ENCODE measurements around the gene USP7.
"Not testable (repeated sequence)": the region's sequence is repeated elsewhere in the genome, so short reads cannot be mapped to it uniquely, and the experiment has no call there.

Gene USP7

GRCh38 chr16:8972843-8973586 is 9.3 kb upstream of the USP7 start:
- DNase-seq: no peak

DNA sequence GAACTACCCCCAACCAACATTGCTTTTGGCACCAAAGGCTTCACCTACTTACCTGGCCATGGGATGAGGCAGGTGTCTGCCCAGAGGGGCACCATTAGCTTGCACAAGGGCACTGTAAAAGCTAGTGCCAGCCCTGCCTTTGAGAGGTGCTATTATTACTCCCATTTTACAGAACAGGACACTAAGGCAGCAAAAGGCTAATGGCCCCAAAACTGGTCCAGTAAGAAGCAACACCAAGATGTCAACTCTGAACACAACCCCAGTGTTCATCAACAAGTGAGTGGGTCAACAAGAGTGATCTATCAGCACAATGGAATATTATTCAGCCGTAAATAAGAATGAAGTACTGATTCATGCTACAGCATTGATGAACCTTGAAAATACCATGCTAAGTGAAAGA is 7.7 kb upstream of the USP7 start:
- no peak for DNase-seq

GRCh38 chr16:8969202-8969897 is 5.6 kb upstream of the USP7 start:
- not testable (repeated sequence) for DNase-seq

- DNase-seq: not testable (repeated sequence)
These were observed 4.3 kb upstream of the USP7 start for GRCh38 chr16:8968054-8968453.

GRCh38 chr16:8967132-8967821 is 3.6 kb upstream of the USP7 start:
- DNase-seq: no peak

GRCh38 chr16:8966817-8967131 is 3.1 kb upstream of the USP7 start:
- peak; percentile 18 for DNase-seq

- DNase-seq: no peak
These were observed 756 bp upstream of the USP7 start for GRCh38 chr16:8964462-8964861.

- DNase-seq: no peak
These were observed 491 bp downstream of the USP7 start for GRCh38 chr16:8963010-8963820.

DNA sequence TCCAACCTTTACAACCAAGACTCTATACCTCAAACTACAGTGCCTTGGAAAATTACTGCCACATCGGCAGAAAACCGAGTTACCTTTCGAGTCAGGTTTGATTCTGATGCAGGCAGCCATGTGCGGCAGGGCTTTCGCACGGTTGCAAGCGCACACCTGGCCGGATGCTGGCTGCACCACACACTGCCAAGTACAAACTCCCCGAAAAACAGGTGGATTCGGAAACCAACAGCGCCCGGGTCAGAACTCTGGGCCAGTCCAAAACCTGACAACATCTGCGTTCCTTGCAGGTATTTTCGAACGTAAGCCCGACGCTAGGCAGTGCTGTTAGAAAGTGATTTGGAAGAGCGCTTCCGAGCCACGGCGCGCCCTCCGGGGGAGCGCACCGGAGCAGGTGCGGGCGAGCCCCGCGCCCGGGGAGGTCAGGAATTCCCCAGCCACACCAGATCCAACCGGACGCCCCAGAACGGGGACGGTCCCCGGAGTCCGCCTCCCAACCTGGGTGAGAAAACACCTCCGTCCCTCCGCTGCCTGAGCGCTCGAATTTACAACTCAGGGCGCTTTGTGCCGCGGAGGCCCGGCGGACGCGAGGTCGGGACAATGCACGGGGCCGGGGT is 1.2 kb downstream of the USP7 start:
- no peak for DNase-seq

DNA sequence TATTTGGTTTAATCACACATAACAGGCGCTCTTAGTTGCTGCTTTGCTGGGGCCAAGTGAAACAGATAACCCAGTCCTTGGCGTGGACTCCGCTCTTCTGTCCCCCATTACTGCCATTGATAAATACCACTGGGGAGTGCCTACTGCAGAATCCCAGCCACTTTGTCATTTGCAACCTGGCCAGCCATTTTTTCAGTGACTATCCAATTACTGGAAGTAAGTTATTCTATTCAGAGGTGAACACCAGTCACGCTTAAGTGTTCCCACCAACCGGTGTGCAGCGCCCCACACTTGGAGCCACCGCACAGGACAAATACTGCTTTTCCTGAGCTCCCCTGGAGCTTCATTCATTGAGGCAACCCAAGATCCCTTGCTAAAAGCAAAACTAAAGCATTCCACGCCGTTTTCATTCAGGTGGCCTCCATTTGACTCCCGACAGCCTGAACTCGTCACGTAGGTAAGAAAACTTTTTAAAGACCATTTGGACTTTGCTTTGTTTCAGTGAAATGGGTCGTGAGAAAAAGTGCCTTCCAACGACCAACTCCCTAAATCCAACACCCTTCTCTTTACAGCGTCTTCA is 1.8 kb downstream of the USP7 start:
- no peak for DNase-seq

- no peak for DNase-seq
These were observed 3.0 kb downstream of the USP7 start for GRCh38 chr16:8960788-8961109.

DNA sequence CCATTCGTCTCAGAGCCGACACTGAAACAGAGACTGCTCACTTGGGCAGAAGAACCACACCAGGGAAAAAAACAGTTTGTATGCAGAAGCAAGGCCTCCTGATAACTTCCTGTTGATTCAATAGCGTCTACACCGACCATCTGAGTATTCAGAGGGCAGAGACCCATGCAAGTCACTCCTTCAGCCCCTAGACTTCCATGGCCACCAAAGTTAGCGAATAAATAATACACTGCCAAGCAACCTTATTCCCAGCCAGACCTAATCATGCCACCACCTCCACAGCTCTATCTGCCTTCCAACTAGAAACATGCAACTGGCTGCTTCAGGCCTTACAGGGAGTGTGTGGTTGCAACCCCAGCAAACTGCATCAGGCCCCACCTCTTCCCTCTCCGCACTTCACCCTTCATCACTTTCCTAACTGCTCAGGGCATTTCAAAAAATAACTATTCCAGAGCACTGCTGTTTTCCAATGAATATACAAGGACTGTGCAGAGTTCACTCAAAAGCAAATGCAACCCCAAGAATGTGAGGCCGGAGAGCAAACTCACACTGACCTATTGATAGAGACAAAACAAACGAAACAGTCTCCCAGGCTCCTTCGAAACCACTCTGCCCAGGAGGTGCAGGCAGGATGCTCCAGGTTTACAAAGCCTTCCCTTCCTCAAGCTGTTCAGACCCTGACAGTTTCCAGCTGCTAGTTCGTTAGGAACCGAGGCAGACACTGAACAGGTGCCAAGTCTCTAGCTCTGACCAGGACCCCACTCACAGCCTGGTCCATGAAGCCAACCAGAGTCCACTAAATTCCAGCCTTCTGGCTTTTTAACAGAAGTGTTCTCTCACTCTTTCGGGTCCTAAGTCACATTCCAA is 3.6 kb downstream of the USP7 start:
- no peak for DNase-seq

GRCh38 chr16:8958344-8959167 is 5.2 kb downstream of the USP7 start:
- DNase-seq: no peak

GRCh38 chr16:8957509-8958157 is 6.1 kb downstream of the USP7 start:
- DNase-seq: no peak

DNA sequence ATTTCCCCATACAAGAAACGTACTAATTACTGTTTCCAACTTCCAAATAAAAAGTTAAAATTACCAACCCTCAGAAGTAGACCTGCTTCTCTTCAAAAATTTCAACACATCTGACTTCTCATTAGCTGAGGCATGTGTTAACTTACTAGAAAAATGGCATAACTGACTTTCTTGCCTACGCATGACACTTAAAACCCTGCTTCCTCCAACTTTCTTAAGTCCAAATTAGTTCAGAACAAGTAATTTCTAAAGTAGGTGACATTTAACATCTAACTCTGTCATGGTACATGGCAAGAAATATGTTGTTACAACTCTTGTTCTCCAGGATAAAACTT is 6.7 kb downstream of the USP7 start:
- DNase-seq: no peak

DNA sequence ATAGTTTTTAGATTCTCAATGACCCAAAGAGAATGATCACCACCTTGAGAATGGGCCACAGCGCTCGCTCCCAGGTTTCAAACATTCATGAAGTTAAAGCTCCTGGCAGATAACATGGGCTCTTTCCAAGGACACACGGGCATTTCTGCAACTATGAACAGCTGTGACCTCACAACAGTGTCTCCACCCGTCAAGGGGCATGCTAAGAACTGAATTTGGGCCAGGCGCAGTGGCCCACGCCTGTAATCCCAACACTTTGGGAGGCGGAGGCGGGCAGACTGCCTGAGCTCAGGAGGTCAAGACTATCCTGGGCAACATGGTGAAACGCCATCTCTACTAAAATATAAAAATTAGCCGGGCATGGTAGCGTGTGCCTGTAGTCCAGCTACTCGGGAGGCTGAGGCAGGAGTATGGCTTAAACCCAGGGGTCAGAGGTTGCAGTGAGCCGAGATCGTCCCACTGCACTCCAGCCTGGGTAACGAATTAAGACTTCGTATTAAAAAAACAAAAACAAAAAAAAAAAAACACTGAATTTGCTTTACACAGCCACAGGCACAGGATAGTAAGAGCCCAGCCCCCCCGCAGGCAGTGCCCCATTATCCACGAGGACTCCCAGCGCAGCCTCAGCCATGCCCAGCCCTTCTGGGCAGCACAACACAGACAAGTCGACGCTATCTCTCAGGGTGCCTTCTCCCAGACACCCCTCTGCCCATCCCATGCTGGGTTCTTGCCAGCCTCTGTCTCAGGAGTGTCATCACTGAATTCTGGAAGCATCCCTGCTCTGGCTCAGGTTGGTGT is 7.2 kb downstream of the USP7 start:
- DNase-seq: no peak

GRCh38 chr16:8955828-8956227 is 7.9 kb downstream of the USP7 start:
- no peak for DNase-seq

- DNase-seq: no peak
These were observed 10.6 kb downstream of the USP7 start for GRCh38 chr16:8953064-8953463.

DNA sequence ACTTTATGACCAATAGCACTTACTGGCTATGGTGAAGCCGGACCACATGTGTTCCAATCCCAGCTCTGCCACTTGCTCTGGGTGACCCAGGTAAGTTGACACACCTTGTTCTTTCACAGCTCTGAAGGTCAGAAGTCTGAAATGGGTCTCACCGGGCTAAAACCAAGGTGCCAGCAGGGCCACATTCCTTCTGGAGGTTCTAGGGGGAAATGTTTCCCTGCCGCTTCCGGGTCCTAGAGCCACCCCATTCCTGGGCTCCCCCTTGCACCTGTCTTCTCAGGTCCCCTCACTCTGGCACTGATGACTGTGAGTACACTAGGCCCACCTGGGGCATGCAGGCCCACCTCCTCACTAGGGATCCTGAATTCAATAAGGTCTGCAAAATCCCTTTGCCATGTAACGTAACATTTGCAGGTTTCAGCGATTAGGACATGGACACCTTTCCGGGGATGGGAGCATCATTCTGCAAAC is 11.4 kb downstream of the USP7 start:
- no peak for DNase-seq
